ENCODE measurements around the gene RXFP4. TPM values are rescaled to one million over a fixed set of nuclear protein-coding genes. Genes with fewer than 3 reads are reported as not detected.

Gene RXFP4
- total and polyA plus RNA-seq, 2 of the 13 experiments (the other 11 are each of a cell fraction or from before 2014, with no cell fraction given), result 0.38 to 1.4 TPM

- TF ChIP-seq RFX3 (CRISPR knock-in tag; IDR thresholded peaks at IDR 0.05) (no peak), CREBL2 (CRISPR knock-in tag; IDR thresholded peaks at IDR 0.05; ENCODE audit: borderline replicate concordance) (no peak), ISL2 (CRISPR knock-in tag; IDR thresholded peaks at IDR 0.05) (no peak), MAZ (IDR thresholded peaks at IDR 0.05; ENCODE audit: borderline replicate concordance, low read depth, low read length) (no peak), MAZ (CRISPR knock-in tag; IDR thresholded peaks at IDR 0.05; ENCODE audit: low read depth) (peak; percentile 48; the same call in 1 of the 2 replicates), FOSL2 (CRISPR knock-in tag; IDR thresholded peaks at IDR 0.05) (no peak), ZNF816 (CRISPR knock-in tag; IDR thresholded peaks at IDR 0.05; ENCODE audit: borderline replicate concordance) (peak; percentile 32; the same call in 1 of the 2 replicates), ETS1 (CRISPR knock-in tag; IDR thresholded peaks at IDR 0.05) (no peak), NBN (conservative IDR thresholded peaks at IDR 0.05) (no peak), HMGXB4 (CRISPR knock-in tag; IDR thresholded peaks at IDR 0.05; ENCODE audit: borderline replicate concordance in 1 of 2, low read depth in 1 of 2) (peak; percentile 45 to 56; a peak in 2 of 4 replicates), ZNF704 (CRISPR knock-in tag; IDR thresholded peaks at IDR 0.05; ENCODE audit: borderline replicate concordance) (no peak), ZBTB4 (CRISPR knock-in tag; IDR thresholded peaks at IDR 0.05; ENCODE audit: borderline replicate concordance) (no peak), MED1 (CRISPR knock-in tag; IDR thresholded peaks at IDR 0.05) (peak; percentile 86), RAD21 (CRISPR knock-in tag; IDR thresholded peaks at IDR 0.05) (no peak; the same call in 1 of the 2 replicates), ZNF230 (CRISPR knock-in tag; IDR thresholded peaks at IDR 0.05) (no peak), MIER2 (CRISPR knock-in tag; IDR thresholded peaks at IDR 0.05) (no peak)
Observed at GRCh38 chr1:155967341-155968050, 26.1 kb downstream of the RXFP4 start (continued).

All from HepG2 (cell line).